ENCODE results near the gene HMOX1.

Gene HMOX1

DNA sequence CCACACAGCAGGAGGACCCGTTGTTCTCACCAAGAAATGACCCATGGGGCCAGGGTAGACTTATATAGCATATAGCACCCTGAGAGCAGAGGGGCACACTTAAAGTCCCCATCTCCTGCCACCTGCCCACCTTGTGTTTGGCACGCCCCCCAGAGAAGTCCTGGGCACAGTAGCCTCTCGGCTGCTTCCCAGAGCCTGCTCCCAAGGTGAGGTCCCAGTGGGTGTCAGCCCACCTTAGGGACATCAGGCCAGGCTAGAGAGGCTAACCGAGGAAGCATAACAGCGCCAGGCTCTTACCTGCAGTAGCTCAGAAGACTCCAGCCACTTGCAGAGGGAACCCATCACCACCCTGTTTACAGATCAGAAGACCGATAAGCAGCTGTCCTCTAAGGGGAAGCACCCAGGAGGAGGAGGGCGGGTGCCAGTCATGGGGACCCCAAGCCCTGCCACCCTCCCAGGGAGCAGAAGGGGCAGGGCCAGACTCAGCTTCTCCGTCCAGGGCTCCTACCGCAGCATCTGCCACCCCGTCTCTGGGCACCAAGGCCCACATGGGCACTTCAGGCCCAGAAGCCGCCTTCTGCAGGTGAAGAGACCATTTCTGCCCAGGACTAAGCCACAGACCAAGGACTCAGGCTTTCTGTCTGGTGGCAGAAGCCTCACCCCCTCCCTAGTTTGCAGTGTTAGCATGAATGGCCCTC is 34.9 kb upstream of the HMOX1 start:
- DNase-seq (ENCODE audit: low read depth): no peak
- TF ChIP-seq, protein P1, sequence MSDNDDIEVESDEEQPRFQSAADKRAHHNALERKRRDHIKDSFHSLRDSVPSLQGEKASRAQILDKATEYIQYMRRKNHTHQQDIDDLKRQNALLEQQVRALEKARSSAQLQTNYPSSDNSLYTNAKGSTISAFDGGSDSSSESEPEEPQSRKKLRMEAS (IDR thresholded peaks at IDR 0.05; ENCODE audit: low read depth, low read length): no peak
- TF ChIP-seq, protein P2, sequence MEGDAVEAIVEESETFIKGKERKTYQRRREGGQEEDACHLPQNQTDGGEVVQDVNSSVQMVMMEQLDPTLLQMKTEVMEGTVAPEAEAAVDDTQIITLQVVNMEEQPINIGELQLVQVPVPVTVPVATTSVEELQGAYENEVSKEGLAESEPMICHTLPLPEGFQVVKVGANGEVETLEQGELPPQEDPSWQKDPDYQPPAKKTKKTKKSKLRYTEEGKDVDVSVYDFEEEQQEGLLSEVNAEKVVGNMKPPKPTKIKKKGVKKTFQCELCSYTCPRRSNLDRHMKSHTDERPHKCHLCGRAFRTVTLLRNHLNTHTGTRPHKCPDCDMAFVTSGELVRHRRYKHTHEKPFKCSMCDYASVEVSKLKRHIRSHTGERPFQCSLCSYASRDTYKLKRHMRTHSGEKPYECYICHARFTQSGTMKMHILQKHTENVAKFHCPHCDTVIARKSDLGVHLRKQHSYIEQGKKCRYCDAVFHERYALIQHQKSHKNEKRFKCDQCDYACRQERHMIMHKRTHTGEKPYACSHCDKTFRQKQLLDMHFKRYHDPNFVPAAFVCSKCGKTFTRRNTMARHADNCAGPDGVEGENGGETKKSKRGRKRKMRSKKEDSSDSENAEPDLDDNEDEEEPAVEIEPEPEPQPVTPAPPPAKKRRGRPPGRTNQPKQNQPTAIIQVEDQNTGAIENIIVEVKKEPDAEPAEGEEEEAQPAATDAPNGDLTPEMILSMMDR (IDR thresholded peaks at IDR 0.05; ENCODE audit: low read depth, low read length): no peak
- no peak for TF ChIP-seq MYC (IDR thresholded peaks at IDR 0.05; ENCODE audit: low read depth, low read length)
- no peak for TF ChIP-seq POLR2A (IDR thresholded peaks at IDR 0.05; ENCODE audit: extremely low read depth, insufficient read length)
- no peak overlapping the region for H3K4me3 ChIP-seq (ENCODE audit: low read depth, low read length)

DNA sequence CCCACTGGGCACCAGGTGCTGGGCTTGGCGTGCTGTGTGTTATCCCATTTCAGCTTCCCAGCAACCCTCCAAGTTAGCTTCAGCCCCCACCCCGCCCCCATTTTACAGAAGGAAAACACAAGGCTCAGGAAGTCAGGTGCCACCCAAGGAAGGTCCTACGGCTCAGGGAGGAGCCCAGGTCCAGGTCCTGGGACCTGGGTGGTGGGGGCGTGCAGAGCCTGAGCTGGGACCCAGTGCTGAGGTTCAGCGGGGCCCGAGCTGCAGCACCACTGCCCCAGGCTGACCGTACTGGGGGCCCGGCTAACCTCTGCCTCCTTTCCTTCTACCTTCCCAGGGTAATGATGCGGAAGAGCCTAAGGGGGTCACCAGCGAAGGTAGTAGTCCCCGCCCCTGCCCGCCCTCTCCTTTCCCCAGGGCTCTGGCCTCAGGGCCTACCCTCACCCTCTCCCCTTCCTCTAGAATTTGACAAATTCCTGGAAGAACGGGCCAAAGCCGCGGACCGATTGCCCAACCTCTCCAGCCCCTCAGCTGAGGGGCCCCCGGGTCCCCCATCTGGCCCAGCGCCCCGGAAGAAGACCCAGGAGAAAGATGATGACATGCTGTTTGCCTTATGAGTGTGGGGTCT is 34.2 kb upstream of the HMOX1 start:
- TF ChIP-seq, protein P2 (IDR thresholded peaks at IDR 0.05; ENCODE audit: low read depth, low read length): no peak
- TF ChIP-seq, protein P1 (IDR thresholded peaks at IDR 0.05; ENCODE audit: low read depth, low read length): no peak
- no peak for TF ChIP-seq POLR2A (IDR thresholded peaks at IDR 0.05; ENCODE audit: extremely low read depth, insufficient read length)
- no peak for TF ChIP-seq MYC (IDR thresholded peaks at IDR 0.05; ENCODE audit: low read depth, low read length)
- DNase-seq (ENCODE audit: low read depth): no peak
- H3K4me3 ChIP-seq (ENCODE audit: low read depth, low read length): no peak overlapping the region

DNA sequence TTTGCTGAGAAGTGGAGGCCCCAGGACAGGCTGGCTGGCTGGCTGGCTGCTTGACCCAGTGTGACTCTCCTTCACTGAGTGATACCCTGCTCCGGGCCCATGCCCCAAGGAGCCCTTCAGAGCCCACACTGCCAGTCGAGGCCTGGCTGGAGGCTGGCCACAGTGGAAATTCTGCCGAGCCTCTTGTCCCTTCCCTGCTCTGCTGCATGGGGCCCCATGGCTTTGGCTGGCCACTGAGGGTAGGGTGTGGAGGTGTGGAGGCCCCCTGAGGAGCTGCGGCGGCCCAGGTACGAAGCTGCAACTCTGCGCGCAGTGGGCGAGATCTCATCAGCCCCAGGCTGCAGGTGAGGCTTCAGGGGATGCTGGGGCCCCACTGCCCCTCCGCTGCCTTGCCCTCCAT is 33.4 kb upstream of the HMOX1 start:
- TF ChIP-seq, protein P2 (IDR thresholded peaks at IDR 0.05; ENCODE audit: low read depth, low read length): no peak
- TF ChIP-seq POLR2A (IDR thresholded peaks at IDR 0.05; ENCODE audit: extremely low read depth, insufficient read length): no peak
- TF ChIP-seq, protein P1 (IDR thresholded peaks at IDR 0.05; ENCODE audit: low read depth, low read length): no peak
- TF ChIP-seq MYC (IDR thresholded peaks at IDR 0.05; ENCODE audit: low read depth, low read length): no peak
- H3K4me3 ChIP-seq (ENCODE audit: low read depth, low read length): no peak overlapping the region
- DNase-seq (ENCODE audit: low read depth): no peak

DNA sequence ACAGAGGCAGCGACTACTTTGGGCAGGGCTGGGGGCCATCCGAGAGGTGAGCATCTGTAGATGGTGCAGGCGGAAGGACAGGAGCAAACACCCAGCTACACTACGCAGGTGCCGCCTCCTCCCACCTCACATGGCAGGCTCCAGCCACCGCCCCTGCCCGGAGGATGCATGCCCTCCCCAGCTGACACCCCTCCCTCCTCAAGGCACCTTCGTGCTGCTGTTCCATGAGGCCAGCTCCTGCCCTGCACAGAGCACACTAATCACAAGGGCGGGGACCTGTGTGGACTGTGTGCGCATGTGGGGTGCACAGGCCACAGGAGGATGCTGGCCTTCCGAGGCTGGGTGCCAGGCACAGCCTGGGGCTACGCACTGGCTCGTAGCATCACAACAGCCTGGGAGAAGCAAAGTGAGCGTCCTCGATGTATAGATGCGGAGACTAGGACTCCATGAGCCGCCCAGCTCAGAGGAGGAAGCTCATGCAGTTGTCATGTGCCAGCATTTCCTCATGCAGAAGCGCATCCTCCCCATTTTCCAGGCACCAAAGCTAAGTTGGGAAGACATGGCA is 32.8 kb upstream of the HMOX1 start:
- TF ChIP-seq, protein P1 (IDR thresholded peaks at IDR 0.05; ENCODE audit: low read depth, low read length): no peak
- TF ChIP-seq POLR2A (IDR thresholded peaks at IDR 0.05; ENCODE audit: extremely low read depth, insufficient read length): no peak
- TF ChIP-seq, protein P2 (IDR thresholded peaks at IDR 0.05; ENCODE audit: low read depth, low read length): no peak
- no peak for TF ChIP-seq MYC (IDR thresholded peaks at IDR 0.05; ENCODE audit: low read depth, low read length)
- no peak for DNase-seq (ENCODE audit: low read depth)
- no peak overlapping the region for H3K4me3 ChIP-seq (ENCODE audit: low read depth, low read length)

DNA sequence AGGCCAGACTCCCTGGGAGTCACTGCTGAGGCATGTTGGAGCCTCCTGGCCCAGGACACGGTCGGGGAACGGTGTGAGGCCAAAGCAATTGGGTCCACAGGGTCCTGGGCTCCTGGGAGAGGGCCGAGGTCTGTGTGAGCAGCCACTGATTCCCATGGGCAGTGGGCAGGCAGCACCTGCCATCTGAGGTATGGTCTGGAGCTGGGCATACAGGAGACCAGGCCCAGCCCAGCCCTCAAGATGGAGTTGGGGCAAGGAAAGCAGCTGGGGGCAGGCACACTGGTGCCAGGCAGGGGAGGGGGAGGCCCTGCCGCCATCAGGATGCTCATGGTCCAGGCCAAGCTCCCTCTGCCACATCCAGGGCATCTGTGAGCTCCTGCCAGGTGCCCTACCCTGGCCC is 32.2 kb upstream of the HMOX1 start:
- DNase-seq (ENCODE audit: low read depth): no peak

More for the DNA sequence above, 32.2 kb upstream of the HMOX1 start:
- TF ChIP-seq POLR2A (IDR thresholded peaks at IDR 0.05; ENCODE audit: extremely low read depth, insufficient read length) (no peak), MYC (IDR thresholded peaks at IDR 0.05; ENCODE audit: low read depth, low read length) (no peak)
- TF ChIP-seq, protein P2 (IDR thresholded peaks at IDR 0.05; ENCODE audit: low read depth, low read length): no peak
- TF ChIP-seq, protein P1 (IDR thresholded peaks at IDR 0.05; ENCODE audit: low read depth, low read length): no peak
- H3K4me3 ChIP-seq (ENCODE audit: low read depth, low read length): no peak overlapping the region

Data from NB4 (cell line).